ENCODE results near the gene LSM11.
A peak's percentile ranks its signal among the peaks of the same experiment; 100 is the strongest.
"Not testable (repeated sequence)": the region's sequence is repeated elsewhere in the genome, so short reads cannot be mapped to it uniquely, and the experiment has no call there.

Gene LSM11

DNA sequence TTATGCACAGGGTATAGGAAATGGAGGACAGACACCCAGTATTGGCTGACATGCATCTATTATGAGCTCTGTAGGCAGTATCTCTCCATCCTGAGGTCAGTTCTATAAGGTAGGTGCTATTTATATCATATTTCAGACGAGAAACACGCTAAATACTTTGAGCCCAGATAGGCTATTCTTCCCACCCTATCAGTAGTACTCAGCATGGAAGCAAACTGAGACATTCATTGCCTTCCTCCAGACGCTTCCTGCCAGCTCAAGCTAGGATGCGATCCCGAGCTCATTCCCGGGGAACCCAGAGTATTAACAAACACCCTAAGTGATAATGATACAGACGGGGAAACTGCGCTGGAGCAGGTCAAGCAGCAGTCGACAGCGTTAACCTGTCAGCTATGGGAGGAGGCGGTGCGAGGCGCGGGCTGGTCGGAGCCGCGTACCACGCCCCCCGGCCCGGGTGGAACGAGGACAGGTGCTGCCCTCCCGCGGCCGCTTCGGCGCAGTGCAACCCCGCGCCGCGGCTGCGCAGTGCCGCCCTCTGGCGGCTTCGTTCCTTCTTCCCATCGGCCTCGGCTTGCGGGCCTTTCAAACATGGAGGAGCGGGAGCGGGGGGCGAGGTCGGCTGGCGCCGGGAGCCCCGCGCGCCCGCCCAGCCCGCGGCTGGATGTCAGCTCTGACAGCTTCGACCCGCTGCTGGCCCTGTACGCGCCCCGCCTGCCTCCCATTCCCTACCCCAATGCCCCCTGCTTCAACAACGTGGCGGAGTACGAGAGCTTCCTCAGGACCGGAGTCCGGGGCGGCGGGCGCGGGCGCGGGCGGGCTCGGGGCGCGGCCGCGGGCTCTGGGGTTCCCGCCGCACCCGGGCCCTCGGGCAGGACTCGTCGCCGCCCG lies at the start of gene LSM11:
TSS of gene LSM11 (plus strand) at position 550 of the 888 bp plus-strand sequence. CDS start at position 589, 39 bp downstream.
- DNase-seq (ENCODE audit: low read depth in 3 of 3) = peak; percentile 83 to 87 (median 87)

- not testable (repeated sequence) for DNase-seq (ENCODE audit: low read depth in 3 of 3)
Measured at GRCh38 chr5:157693816-157694215, 49.7 kb upstream of the LSM11 start.

GRCh38 chr5:157696154-157696553 lies 47.4 kb upstream of the LSM11 start:
- not testable (repeated sequence) for DNase-seq (ENCODE audit: low read depth in 3 of 3)

GRCh38 chr5:157698674-157699073 lies 44.8 kb upstream of the LSM11 start:
- not testable (repeated sequence) for DNase-seq (ENCODE audit: low read depth in 3 of 3)

DNA sequence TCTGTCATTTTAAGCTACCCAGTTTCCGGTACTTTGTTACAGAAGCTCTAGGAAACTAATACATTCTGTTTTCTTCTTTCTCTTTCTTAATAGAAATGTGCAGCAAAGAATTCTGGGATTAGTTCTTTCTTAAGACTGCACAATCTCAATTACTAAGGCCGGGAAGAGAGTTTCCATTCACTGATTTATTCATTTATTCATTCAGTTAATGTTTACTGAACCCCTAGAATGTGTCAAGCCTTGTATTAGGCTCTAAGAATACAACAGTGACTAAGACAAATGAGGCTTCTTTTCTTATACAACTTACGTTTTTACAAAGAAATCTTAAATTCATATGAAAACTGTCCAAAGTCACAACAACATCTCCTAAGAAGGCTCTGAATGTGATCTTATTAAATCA lies 39.8 kb upstream of the LSM11 start:
- DNase-seq (ENCODE audit: low read depth in 3 of 3) = no peak

DNA sequence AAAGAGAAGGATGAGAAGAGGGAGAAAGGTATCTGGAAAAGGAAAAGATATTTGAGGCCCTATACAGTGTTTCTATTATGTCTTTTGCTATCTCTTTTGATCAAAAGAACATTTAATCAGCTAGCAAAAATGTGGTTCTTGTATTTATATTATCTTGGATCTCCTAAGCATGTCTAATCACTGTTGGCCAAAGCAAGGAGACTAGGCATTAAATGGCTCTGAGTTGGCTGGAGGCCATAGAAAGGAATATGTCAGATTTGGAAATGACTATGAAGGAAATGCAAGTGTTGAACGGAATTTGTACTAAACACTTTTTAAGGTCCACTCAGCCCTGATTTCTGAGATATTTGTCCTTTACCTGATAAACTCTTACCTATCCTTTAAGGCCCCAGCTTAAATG lies 34.6 kb upstream of the LSM11 start:
- DNase-seq (ENCODE audit: low read depth in 3 of 3) = no peak

DNA sequence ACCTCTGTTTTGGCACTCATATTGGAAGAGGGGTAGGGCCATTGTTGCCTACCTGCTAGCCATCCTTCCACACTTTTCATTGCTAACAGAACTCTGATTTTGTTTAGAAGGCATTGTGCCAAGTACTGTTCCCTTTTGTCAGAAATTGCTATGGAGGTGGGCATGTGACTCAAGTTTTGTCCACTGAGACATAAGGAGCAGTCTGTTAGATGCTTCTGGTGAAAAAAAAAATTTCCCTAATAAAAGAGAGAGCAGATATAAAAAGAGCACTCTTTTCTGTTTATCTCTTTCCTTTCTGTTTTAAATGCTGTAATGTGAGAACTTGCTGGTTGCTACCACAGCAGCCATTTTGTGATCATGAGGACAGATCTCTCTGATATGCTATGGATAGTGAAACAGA lies 34.2 kb upstream of the LSM11 start:
- DNase-seq (ENCODE audit: low read depth in 3 of 3) = no peak

DNA sequence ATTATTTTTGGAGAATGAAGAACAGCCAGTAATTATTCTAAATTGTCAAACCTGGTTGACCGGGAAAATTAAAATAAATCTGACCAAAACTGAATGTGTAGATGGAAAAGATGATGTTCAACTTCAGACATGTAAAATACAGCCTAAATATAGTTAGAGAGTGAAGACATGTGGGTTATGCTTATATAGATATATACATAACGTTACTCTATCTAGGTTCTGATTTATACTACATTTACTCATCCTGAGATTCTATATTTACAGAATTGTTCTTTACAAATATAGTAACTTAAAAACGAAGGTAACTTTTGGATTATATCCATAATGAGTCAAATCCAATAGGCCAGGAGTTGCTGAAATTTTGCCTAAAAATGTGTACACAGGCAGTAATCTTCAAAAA lies 33.1 kb upstream of the LSM11 start:
- DNase-seq (ENCODE audit: low read depth in 3 of 3) = no peak

GRCh38 chr5:157710882-157711281 lies 32.6 kb upstream of the LSM11 start:
- DNase-seq (ENCODE audit: low read depth in 3 of 3) = no peak

DNA sequence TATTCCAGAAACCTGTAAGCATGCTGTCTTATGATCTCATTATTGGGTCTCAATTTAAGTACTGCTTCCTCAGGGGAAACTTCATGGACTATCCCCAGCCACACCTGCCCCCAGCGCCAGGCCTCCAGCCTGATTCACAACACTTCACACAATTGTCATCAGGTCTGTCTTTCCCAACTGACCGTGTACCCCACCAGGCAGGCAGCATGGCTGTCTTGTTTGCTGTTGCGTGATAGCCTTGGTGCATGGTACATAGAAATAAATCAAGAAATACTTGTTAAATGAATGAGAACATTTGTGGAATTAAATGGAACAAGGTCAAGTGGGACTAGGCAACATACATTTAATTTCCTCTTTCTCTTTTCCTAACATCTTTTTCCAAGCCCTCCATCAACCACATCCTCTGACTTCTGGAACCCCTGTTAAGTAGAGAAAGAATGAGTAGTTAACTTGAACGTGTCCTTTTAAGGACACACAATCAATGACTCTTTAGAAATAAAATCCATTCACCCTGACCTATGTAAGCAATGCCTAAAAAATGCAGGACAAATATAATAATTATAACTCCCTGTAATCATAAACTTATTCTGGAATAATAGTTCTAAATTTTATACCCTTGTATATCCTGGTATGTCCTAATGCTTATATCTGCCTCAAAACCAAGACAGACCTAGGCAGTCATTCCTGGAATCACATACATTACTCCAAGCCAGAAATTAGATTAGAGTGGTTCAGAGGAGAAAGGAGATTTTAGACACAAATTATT lies 29.5 kb upstream of the LSM11 start:
- DNase-seq (ENCODE audit: low read depth in 3 of 3) = no peak

DNA sequence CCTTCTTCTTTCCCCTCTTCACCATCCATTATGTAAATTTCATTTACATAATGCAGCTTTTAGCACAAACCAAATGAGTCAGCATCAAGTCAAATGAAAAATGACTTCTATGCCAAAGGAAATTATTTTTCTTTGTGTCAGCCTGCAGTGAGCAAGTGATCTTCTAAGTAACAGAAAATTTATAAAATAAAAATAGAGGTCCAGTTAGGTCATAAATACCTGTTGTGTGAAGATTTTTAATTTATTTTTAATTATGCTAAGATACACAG lies 29.0 kb upstream of the LSM11 start:
- no peak for DNase-seq (ENCODE audit: low read depth in 3 of 3)

GRCh38 chr5:157718519-157718918 lies 25.0 kb upstream of the LSM11 start:
- no peak for DNase-seq (ENCODE audit: low read depth in 3 of 3)

GRCh38 chr5:157719245-157719644 lies 24.3 kb upstream of the LSM11 start:
- DNase-seq (ENCODE audit: low read depth in 3 of 3) = no peak

- no peak for DNase-seq (ENCODE audit: low read depth in 3 of 3)
Measured at GRCh38 chr5:157721159-157721558, 22.4 kb upstream of the LSM11 start.

- DNase-seq (ENCODE audit: low read depth in 3 of 3) = not testable (repeated sequence)
Measured at GRCh38 chr5:157722895-157723294, 20.6 kb upstream of the LSM11 start.

DNA sequence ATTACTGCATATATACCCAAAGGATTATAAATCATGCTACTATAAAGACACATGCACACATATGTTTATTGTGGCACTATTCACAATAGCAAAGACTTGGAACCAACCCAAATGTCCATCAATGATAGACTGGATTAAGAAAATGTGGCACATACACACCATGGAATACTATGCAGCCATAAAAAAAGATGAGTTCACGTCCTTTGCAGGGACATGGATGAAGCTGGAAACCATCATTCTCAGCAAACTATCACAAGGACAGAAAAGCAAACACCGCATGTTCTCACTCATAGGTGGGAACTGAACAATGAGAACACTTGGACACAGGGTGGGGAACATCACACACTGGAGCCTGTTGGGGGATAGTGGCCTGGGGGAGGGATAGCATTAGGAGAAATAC lies 16.9 kb upstream of the LSM11 start:
- DNase-seq (ENCODE audit: low read depth in 3 of 3) = not testable (repeated sequence)

GRCh38 chr5:157727858-157728257 lies 15.7 kb upstream of the LSM11 start:
- not testable (repeated sequence) for DNase-seq (ENCODE audit: low read depth in 3 of 3)

DNA sequence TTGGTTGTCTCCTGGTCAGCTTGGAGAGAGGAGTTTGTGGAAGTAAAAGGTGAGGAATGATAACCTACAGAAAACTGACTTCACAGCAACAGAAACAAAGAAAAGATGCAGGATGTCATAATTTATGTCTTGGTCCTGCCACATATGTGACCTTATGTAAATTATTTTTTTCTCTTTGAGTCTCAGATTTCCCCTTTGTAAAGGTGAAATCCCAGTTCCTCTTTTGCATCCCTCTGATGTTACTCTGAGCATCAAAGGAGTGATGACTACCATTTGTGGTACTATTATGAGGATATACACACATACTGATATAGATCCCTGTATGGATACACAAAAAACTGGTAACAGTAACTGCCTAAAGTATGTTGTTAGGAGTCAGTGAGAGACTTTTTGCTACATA lies 13.7 kb upstream of the LSM11 start:
- no peak for DNase-seq (ENCODE audit: low read depth in 3 of 3)

DNA sequence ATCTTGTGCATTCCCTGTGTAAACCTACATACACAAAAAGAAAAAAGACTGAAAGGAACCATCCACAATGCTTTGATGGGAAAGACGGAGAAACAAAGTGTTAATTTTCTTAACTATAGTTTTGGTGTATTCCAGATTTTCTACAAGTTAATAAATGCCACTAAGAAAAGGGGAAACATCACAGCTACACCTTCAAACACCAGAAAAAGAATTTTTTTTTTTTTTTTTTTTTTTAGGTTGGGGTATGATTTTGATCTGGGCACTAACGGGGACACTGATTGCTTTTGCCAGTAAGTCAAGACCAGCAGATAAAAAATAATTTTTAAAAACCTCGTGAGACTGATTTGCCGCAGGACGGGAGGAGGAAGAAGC lies 12.6 kb upstream of the LSM11 start:
- no peak for DNase-seq (ENCODE audit: low read depth in 3 of 3)

DNA sequence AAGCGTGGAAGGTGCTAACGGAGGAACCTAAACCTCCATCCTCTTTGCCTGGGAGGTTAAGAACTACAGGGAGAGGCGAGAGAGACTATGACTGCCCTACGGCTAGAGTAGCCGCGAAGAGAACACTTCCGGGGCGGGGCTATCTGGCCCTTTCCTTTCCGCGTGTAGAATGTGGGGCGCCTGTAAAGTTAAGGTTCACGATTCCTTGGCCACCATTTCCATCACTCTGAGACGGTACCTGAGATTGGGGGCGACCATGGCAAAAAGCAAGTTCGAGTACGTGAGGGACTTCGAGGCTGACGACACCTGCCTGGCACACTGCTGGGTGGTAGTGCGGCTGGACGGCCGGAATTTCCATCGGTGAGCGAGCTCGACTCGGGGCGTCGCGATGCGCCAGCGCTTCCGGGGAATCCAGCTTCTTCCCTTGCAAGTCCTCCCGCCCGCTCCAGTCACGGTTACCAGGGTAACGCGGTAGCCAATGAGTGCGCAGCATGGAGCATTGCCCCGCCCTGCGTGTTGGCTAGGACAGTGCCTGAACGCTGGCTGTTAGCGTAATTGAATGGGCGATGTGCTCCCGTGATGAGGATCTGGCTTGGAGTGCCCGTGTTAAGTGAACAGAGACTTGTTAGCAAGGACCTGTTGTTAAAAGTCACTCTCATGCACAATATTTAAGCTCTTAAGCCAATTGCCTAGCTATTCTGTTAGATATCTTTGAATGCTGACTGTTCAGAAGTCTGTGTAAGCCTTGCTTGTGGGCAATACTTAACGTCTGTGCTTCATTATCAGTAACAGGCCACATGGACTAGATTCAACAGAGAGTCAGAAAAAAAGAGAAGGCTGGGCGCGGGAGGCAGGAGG lies 12.0 kb upstream of the LSM11 start, which contains the start of gene THG1L:
TSS of gene THG1L (plus strand) at position 149 of the 858 bp plus-strand sequence. CDS start at position 170, 21 bp downstream.
- DNase-seq (ENCODE audit: low read depth in 3 of 3) = peak; percentile 96 to 99 (median 97)

GRCh38 chr5:157732130-157732514 lies 11.4 kb upstream of the LSM11 start:
- DNase-seq (ENCODE audit: low read depth in 3 of 3) = no peak

Measured in stimulated activated CD4-positive, alpha-beta T cell treated with anti-CD3 and anti-CD28 coated beads, TNF-alpha, amount 100 ng/mL, for 4 hours (primary cell).